Activated CD4-positive, alpha-beta T cell treated with anti-CD3 and anti-CD28 coated beads for 36 hours (primary cell): ENCODE results near the gene ARHGEF19. TPM values are rescaled to one million over a fixed set of nuclear protein-coding genes. Genes with fewer than 3 reads are reported as not detected.
A peak's percentile ranks its signal among the peaks of the same experiment; 100 is the strongest.

Experiments used
- ATAC-seq: fragments of 200-7000 bp; cut with Tn5 transposase; one replicate; pipeline ENCODE4 v1.10.0; 2021; ENCODE audit warnings: mild to moderate bottlenecking, moderate library complexity
- CTCF ChIA-PET: fragments of 350-600 bp; sonication (Branson Sonifier 250); formaldehyde crosslinking; loops from one replicate; lab custom pipeline; 2021; ENCODE audit warnings: antibody characterized with exemption; lab: Charles Lee
- POLR2A ChIA-PET: fragments of 350-600 bp; sonication (Branson Sonifier 250); formaldehyde crosslinking; loops from one replicate; lab custom pipeline; 2021; ENCODE audit warnings: antibody characterized with exemption, inconsistent platforms; lab: Charles Lee
- DNase-seq: peaks from one replicate; pipeline ENCODE4 v3.0.0-alpha.2; 2020
- H3K27ac Mint-ChIP-seq: one replicate; pipeline ENCODE4 v1.8.0; 2021; ENCODE audit warnings: mixed read lengths
- H3K27me3 Mint-ChIP-seq: one replicate; pipeline ENCODE4 v1.8.0; 2021; ENCODE audit warnings: mixed read lengths
- H3K36me3 Mint-ChIP-seq: one replicate; pipeline ENCODE4 v1.8.0; 2021; ENCODE audit warnings: low read depth, mixed read lengths
- H3K4me1 Mint-ChIP-seq: one replicate; pipeline ENCODE4 v1.8.0; 2021; ENCODE audit warnings: mixed read lengths
- H3K4me3 Mint-ChIP-seq: one replicate; pipeline ENCODE4 v1.8.0; 2021; ENCODE audit warnings: mild to moderate bottlenecking, moderate library complexity, mixed read lengths
- H3K9me3 Mint-ChIP-seq: one replicate; pipeline ENCODE4 v1.8.0; 2021; ENCODE audit warnings: low read depth, mixed read lengths
- intact Hi-C, 2 experiments: fragments of 100-400 bp; cut with DNase I in 1 of 2; cut with micrococcal nuclease in 1 of 2; formaldehyde crosslinking; loops; one replicate each; pipeline versions ENCODE4 v1.14.2 to v1.15.1; 2022 to 2024; cut with DNase I, micrococcal nuclease
- total RNA-seq, 2 experiments: library from RNA; stranded (reverse); gene quantifications; one replicate each; pipeline ENCODE4 v1.2.3, GENCODE V29; 2021

The ARHGEF19 gene
- total RNA-seq, 2 experiments from 2014 or later: 4.9 to 6.5 TPM

- peak; percentile 79 for ATAC-seq
Measured at GRCh38 chr1:16243936-16244649, 31.6 kb upstream of the ARHGEF19 start.

DNA sequence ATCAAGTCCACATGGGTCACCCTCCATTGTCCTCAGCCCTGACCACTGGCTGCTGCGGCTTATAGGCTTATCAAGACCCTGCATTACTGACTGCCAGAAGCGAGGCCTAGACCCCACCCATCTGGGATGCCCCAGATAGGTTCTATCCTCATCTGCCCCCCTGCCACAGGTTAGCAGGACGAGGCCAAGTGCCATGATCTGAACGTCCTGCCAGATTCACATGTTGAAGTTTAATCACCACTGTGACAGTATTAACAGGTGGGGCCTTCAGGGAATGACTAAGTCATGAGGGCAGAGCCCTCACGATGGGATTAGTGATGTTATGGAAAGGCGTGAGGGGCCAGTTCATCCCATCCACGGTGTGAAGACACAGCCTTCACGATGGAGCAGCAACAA lies 30.8 kb upstream of the ARHGEF19 start:
- ATAC-seq: no peak
- ChIA-PET POLR2A (no interaction called here), CTCF (interaction anchor here (0.6 to 2.4 kb wide), 15 partner anchors 11 to 378 kb away, joined by 3 to 14 read pairs (median 3); no protein-coding TSS in a partner anchor)
- H3K9me3 Mint-ChIP-seq: no peaks in the 10 kb centered on the region
- no peak for DNase-seq
- peaks cover 4% of the 10 kb centered on the region for H3K4me1 Mint-ChIP-seq
- H3K27ac Mint-ChIP-seq: no peak overlapping the region
- intact Hi-C loops: no loop called here
- H3K36me3 Mint-ChIP-seq: no peaks in the 10 kb centered on the region
- no peaks in the 10 kb centered on the region for H3K27me3 Mint-ChIP-seq
- no peak overlapping the region for H3K4me3 Mint-ChIP-seq

More at GRCh38 chr1:16243936-16244649, 31.6 kb upstream of the ARHGEF19 start:
- Mint-ChIP-seq H3K9me3 (no peaks in the 10 kb centered on the region), H3K27me3 (no peaks in the 10 kb centered on the region), H3K4me3 (no peak overlapping the region), H3K4me1 (peaks cover 10% of the 10 kb centered on the region), H3K27ac (no peak overlapping the region), H3K36me3 (no peaks in the 10 kb centered on the region)
- peak; percentile 87 for DNase-seq
- ChIA-PET POLR2A (interaction anchor here (0.6 kb wide), 1 partner anchor 68 kb away, joined by 3 read pairs; no protein-coding TSS in a partner anchor), CTCF (interaction anchor here (0.6 to 2.4 kb wide), 28 partner anchors 9 to 377 kb away, joined by 3 to 14 read pairs (median 4); no protein-coding TSS in a partner anchor)
- intact Hi-C loops: loop anchor here (1.0 kb wide), 4 partner anchors 38 to 165 kb away; no protein-coding TSS in a partner anchor

DNA sequence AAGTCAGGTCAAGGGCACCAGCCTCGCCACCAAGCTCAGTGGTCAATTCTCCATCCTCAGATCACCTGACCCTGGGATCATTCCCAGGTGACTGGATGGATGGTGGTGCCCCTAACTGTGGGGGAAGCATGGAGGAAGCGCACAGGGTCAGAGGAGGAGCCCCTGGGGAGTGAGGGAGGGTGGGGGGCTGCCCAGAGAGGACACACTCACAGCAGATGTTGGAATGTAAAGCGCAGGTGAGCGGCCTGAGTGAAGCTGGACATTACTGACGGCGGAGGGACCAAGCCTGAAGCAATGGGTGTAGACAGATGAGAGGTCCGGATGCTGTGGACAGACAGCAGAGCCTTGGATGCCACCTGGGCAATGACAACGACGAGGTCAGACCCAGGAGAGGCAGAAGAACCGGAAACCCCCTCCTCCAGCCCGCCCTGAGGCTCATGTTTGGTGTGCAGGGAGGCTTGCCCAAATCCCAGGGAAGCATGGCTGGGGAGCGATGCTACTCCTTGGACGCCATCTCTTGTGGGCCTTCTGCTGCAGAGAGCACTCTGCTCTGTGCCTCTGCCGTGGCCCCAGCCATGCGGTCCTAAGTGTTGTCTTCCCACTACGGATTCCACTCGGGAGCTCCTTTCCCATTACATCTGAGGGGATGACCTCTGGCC lies 30.2 kb upstream of the ARHGEF19 start:
- ATAC-seq (no peak), DNase-seq (no peak)
- H3K9me3 Mint-ChIP-seq: no peaks in the 10 kb centered on the region
- ChIA-PET POLR2A (no interaction called here), CTCF (interaction anchor here (1.0 to 2.4 kb wide), 6 partner anchors 11 to 164 kb away, joined by 3 to 14 read pairs (median 4); no protein-coding TSS in a partner anchor)
- H3K27me3 Mint-ChIP-seq: no peaks in the 10 kb centered on the region
- intact Hi-C loops: no loop called here
- no peak overlapping the region for H3K4me3 Mint-ChIP-seq
- no peak overlapping the region for H3K27ac Mint-ChIP-seq
- H3K36me3 Mint-ChIP-seq: no peaks in the 10 kb centered on the region
- peaks cover 9% of the 10 kb centered on the region for H3K4me1 Mint-ChIP-seq

DNA sequence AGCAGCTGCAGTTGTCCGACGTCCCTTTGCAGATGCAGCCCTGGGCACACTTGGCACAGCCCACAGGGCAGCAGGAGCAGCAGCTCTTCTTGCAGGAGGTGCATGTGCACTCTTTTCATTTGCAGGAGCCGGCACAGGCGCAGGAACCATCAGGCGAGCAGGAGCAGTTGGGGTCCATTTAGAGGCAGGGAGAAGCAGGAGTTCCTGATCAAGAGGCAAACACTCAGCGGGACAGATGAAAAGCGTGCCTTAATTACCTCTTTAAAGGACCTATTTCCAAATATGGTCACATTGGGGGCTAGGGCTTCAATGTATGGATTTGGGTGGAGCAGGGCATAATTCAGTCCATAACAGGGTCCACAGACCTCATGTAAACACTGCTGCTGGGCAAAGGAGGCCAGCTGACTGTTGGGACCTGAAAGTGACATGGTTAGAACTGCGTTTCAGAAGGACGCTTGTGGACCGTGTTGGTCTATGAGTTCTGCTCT lies 28.8 kb upstream of the ARHGEF19 start:
- DNase-seq: no peak
- H3K4me1 Mint-ChIP-seq: peaks cover 20% of the 10 kb centered on the region
- no peaks in the 10 kb centered on the region for H3K36me3 Mint-ChIP-seq
- no peak for ATAC-seq
- intact Hi-C loops: no loop called here
- H3K9me3 Mint-ChIP-seq: no peaks in the 10 kb centered on the region
- no peak overlapping the region for H3K27ac Mint-ChIP-seq
- POLR2A ChIA-PET: no interaction called here
- CTCF ChIA-PET: interaction anchor here (0.7 to 2.0 kb wide), 2 partner anchors 162 to 265 kb away, joined by 3 to 4 read pairs; no protein-coding TSS in a partner anchor
- no peaks in the 10 kb centered on the region for H3K27me3 Mint-ChIP-seq
- H3K4me3 Mint-ChIP-seq: no peak overlapping the region

DNA sequence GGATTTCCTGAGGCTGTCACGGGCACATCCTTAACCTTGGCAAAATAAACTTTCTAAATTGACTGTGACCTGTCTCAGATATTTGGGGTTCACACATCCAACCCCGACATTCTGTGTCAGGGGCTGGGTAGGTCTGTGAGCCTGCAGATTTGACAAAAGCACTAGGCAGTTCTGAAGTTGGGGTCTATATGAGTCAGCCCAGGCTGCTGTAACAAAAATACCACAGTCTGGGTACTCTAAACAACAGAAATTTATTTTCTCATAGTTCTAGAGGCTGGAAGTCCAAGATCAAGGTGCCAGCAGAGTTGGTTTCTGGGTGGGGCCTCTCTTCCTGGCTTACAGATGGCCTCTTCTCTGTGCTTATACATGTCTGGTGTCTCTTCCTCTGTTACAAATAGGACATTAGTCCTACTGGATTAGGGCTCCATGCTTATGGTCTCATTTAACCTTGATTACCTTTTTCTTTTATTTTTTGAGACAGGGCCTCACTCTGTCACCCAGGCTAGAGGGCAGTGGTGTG lies 27.6 kb upstream of the ARHGEF19 start:
- Mint-ChIP-seq H3K36me3 (no peaks in the 10 kb centered on the region), H3K9me3 (no peaks in the 10 kb centered on the region), H3K4me1 (peaks cover 25% of the 10 kb centered on the region), H3K27ac (no peak overlapping the region), H3K4me3 (no peak overlapping the region), H3K27me3 (no peaks in the 10 kb centered on the region)
- intact Hi-C loops: loop anchor here (5.0 to 10.0 kb wide), 2 partner anchors 125 to 228 kb away; partner anchors contain the start of gene SZRD1 (in 1 of the 2)
- POLR2A ChIA-PET: no interaction called here
- no peak for DNase-seq
- CTCF ChIA-PET: no interaction called here
- no peak for ATAC-seq

DNA sequence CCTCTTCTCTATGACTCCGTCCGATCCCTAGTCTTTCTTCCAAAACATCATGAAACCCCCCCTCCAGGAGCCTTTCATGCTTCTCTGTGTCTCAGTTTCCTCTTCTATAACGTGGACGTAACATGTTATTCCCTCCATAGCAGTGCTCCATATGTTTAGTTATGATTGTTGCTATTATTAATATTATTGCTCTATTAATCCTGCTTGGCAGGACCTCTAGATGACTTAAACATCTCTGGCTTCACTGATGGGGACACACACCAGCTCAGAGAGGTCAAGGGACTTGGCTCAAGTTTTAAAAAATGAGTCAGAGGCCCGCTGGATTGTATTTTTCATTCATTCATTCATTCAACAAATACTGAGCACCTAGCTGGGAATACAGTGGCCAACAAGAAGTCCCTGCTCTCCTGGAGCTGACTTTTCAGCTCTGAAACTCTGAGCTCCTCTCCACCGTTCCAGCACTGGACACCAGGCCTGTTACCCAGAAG lies 24.9 kb upstream of the ARHGEF19 start:
- POLR2A ChIA-PET: interaction anchor here (0.6 to 2.0 kb wide), 2 partner anchors 20 to 134 kb away, joined by 4 to 8 read pairs; no protein-coding TSS in a partner anchor
- peak overlapping the region; percentile 81 for H3K4me3 Mint-ChIP-seq
- CTCF ChIA-PET: interaction anchor here (0.8 to 1.4 kb wide), 6 partner anchors 11 to 162 kb away, joined by 3 to 8 read pairs (median 4); no protein-coding TSS in a partner anchor
- no peaks in the 10 kb centered on the region for H3K27me3 Mint-ChIP-seq
- DNase-seq (no peak), ATAC-seq (no peak)
- peaks cover 23% of the 10 kb centered on the region for H3K4me1 Mint-ChIP-seq
- peak overlapping the region; percentile 85 for H3K27ac Mint-ChIP-seq
- intact Hi-C loops: loop anchor here (1.0 to 10.0 kb wide), 11 partner anchors 20 to 620 kb away; partner anchors contain the start of genes SZRD1 (in 2 of the 2), DDI2 (in 1 of the 2), FBXO42 (in 1 of the 2) and NBPF1 (in 1 of the 2)
- no peaks in the 10 kb centered on the region for H3K36me3 Mint-ChIP-seq
- H3K9me3 Mint-ChIP-seq: no peaks in the 10 kb centered on the region

GRCh38 chr1:16236511-16237342 lies 24.3 kb upstream of the ARHGEF19 start, which contains the start of gene CPLANE2:
Gene CPLANE2, minus strand, starts transcription at chr1:16237183. Its CDS starts 441 bp downstream, at chr1:16236742.
- Mint-ChIP-seq H3K9me3 (no peaks in the 10 kb centered on the region), H3K4me1 (peaks cover 23% of the 10 kb centered on the region), H3K4me3 (peak within 1 kb of the TSS; percentile 81), H3K27ac (peak within 1 kb of the TSS; percentile 85), H3K27me3 (no peaks in the 10 kb centered on the region), H3K36me3 (no peaks in the 10 kb centered on the region)
- intact Hi-C loops: loop anchor here (1.0 to 10.0 kb wide), 11 partner anchors 19 to 619 kb away; partner anchors contain the start of genes SZRD1 (in 2 of the 2), DDI2 (in 1 of the 2), FBXO42 (in 1 of the 2) and NBPF1 (in 1 of the 2)
- ATAC-seq (peak; percentile 85), DNase-seq (peak; percentile 98)
- POLR2A ChIA-PET: interaction anchor here (2.0 kb wide), 1 partner anchor 20 kb away, joined by 8 read pairs; no protein-coding TSS in a partner anchor
- CTCF ChIA-PET: interaction anchor here (0.5 to 1.4 kb wide), 5 partner anchors 36 to 162 kb away, joined by 3 to 8 read pairs (median 3); no protein-coding TSS in a partner anchor

DNA sequence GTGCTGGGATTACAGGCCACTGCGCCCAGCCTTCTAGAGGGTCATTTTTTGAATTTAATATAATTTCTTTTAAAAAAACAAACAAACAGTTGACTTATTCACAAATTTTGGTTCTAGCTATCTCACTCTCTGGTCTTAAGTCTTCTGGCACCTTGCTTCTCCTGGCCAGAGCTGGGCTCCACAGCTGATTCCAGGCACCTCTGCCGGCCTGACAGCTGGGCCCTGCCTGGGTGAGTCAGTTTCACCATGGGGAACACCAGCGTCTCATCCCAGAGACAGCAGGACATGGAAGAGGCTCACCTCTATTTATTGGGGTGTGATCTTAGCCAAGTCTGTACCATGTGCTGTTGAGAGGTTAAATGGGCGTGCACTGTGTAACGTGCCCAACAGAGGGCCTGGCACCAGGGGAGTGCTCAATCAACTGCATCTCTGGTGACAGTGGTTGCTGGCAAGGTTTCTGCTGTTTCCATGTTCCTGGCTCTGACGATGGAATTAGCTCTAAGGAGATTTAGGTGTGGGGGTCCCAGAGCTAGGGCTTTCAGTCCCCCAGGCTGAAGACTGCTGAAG lies 23.6 kb upstream of the ARHGEF19 start:
- H3K27ac Mint-ChIP-seq: peak overlapping the region; percentile 60
- DNase-seq (peak; percentile 67), ATAC-seq (peak; percentile 69)
- POLR2A ChIA-PET: no interaction called here
- H3K4me3 Mint-ChIP-seq: peak overlapping the region; percentile 81
- peaks cover 23% of the 10 kb centered on the region for H3K4me1 Mint-ChIP-seq
- intact Hi-C loops: loop anchor here (2.0 to 10.0 kb wide), 4 partner anchors 19 to 224 kb away; partner anchors contain the start of gene SZRD1 (in 1 of the 2)
- H3K36me3 Mint-ChIP-seq: no peaks in the 10 kb centered on the region
- no peaks in the 10 kb centered on the region for H3K9me3 Mint-ChIP-seq
- CTCF ChIA-PET: interaction anchor here (1.2 kb wide), 1 partner anchor 9 kb away, joined by 4 read pairs; no protein-coding TSS in a partner anchor
- no peaks in the 10 kb centered on the region for H3K27me3 Mint-ChIP-seq

GRCh38 chr1:16235347-16235746 lies 22.9 kb upstream of the ARHGEF19 start:
- no peak overlapping the region for H3K4me3 Mint-ChIP-seq
- H3K36me3 Mint-ChIP-seq: no peaks in the 10 kb centered on the region
- H3K27me3 Mint-ChIP-seq: no peaks in the 10 kb centered on the region
- ChIA-PET CTCF (interaction anchor here (1.2 to 1.5 kb wide), 2 partner anchors 9 to 13 kb away, joined by 4 read pairs; no protein-coding TSS in a partner anchor), POLR2A (no interaction called here)
- H3K9me3 Mint-ChIP-seq: no peaks in the 10 kb centered on the region
- no peak for DNase-seq
- no peak for ATAC-seq
- intact Hi-C loops: loop anchor here (5.0 to 10.0 kb wide), 2 partner anchors 129 to 223 kb away; partner anchors contain the start of gene SZRD1 (in 1 of the 2)
- peak overlapping the region; percentile 33 for H3K27ac Mint-ChIP-seq
- H3K4me1 Mint-ChIP-seq: peaks cover 23% of the 10 kb centered on the region
